ENCODE data around the gene UNC45B. TPM values are rescaled to one million over a fixed set of nuclear protein-coding genes. Genes with fewer than 3 reads are reported as not detected.
A peak's percentile ranks its signal among the peaks of the same experiment; 100 is the strongest.
"Not testable (repeated sequence)": the region's sequence is repeated elsewhere in the genome, so short reads cannot be mapped to it uniquely, and the experiment has no call there.

Gene UNC45B
- total RNA-seq, 4 donors from 2014 or later = 0.06 TPM; not detected in 3

DNA sequence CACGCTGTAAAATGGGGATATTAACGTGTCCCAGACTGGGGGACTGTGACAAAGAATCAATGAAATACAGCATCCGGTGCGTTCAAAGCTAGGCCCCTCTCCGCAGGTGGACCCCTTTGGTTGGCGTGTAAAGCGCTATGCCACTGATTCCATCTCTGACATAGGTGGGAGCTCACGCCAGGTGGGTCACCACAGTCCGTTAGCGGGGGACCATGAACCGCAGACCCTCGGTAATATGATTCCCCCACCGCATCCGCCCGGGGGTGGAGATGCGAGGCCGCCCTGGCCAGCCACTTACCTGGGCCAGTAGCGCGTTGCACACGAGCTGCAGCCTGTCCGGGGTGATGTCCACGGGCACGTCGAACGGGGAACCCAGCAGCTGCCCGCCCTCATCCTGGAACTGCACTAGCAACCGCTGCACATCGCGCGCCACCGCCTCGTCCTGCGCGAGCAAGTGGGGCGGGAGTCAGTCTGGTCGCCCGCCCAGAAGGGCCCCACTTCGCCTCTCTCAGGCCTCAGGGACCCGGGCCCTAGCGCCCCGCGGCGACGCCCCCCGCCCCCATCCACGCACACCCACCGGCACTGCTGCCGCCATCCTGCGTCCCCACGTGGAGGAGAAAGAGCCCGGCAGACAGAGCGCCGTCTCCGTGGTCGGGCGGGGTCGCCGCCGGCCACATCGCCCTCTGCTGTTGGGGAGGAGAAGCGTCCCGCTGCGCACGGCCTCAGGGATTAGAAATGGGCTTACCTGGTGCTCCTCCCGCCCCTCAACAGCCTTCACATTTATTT is 5.7 kb upstream of the UNC45B start, which contains the start of gene NLE1:
TSS of gene NLE1 (minus strand) at position 623 of the 786 bp plus-strand sequence. CDS start at position 595, 28 bp downstream.
- ATAC-seq (ENCODE audit: low FRiP score) (peak; percentile 93), DNase-seq (ENCODE audit: low spot score) (peak; percentile 36)
- TF ChIP-seq, protein P1, sequence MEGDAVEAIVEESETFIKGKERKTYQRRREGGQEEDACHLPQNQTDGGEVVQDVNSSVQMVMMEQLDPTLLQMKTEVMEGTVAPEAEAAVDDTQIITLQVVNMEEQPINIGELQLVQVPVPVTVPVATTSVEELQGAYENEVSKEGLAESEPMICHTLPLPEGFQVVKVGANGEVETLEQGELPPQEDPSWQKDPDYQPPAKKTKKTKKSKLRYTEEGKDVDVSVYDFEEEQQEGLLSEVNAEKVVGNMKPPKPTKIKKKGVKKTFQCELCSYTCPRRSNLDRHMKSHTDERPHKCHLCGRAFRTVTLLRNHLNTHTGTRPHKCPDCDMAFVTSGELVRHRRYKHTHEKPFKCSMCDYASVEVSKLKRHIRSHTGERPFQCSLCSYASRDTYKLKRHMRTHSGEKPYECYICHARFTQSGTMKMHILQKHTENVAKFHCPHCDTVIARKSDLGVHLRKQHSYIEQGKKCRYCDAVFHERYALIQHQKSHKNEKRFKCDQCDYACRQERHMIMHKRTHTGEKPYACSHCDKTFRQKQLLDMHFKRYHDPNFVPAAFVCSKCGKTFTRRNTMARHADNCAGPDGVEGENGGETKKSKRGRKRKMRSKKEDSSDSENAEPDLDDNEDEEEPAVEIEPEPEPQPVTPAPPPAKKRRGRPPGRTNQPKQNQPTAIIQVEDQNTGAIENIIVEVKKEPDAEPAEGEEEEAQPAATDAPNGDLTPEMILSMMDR (IDR thresholded peaks at IDR 0.05) = no peak

DNA sequence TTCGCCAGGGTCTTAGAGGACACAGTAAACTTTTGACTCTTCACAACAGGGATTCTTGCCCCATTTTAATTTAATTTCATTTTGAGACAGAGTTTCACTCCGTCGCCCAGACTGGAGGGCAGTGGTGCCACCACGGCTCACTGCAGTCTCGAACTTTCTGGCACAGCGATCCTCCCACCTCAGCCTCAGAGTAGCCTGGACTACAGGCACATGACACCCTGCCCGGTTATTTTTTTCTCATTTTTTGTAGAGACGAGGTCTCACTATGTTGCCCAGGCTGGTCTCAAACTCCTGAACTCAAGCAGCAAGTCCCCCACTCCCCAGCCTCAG is 5.2 kb upstream of the UNC45B start:
- TF ChIP-seq, protein P1 (IDR thresholded peaks at IDR 0.05) = no peak
- no peak for ATAC-seq (ENCODE audit: low FRiP score)
- no peak for DNase-seq (ENCODE audit: low spot score)

DNA sequence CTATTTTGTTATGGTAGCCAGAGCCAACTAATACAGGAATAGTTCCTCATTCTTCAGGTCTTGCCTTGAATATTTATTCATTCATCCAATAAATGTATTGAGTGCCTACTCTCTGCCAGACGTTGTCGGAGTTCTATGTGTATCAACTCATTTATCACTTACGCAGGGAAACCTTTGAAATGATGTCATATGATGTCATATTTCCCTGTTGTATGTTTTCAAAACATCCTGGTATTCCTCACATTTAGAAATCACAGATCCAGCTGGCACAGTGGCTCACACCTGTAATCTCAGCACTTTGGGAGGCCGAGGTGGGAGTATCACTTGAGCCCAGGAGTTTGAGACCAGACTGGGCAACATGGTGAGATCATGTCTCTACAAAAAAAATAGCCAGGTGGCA is 2.8 kb upstream of the UNC45B start:
- ATAC-seq (ENCODE audit: low FRiP score) (no peak), DNase-seq (ENCODE audit: low spot score) (no peak)
- TF ChIP-seq, protein P1 (IDR thresholded peaks at IDR 0.05) = no peak

DNA sequence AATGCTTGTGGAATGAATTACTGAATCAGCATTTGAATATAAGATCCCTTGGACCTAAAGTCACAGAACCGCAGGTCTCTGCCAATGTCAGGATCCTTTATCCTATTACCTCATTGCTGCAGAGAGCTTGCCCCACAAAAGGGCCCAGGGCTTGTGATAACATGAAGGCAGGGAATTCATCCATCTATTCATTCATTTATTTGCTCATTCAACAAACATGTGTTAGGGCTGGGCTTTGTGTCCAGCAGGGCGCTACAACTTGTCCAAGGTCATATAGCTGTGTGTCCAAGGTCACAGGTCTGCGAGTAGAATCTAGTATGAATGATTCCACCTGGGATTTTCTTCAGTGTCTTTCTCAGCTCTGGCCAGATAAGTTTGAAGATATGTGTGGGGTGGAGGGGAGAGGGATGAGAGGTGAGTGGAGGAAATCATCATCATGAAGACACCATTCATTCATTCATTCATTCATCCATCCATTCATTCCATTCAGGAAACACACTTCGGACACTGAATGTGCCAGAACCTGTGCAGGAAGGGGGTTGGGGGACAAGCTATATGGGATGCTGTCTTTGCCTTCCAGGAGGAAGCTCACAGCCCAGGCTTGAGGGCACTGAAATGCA is 1.3 kb upstream of the UNC45B start:
- TF ChIP-seq, protein P1 (IDR thresholded peaks at IDR 0.05) = no peak
- no peak for DNase-seq (ENCODE audit: low spot score)
- ATAC-seq (ENCODE audit: low FRiP score) = no peak

DNA sequence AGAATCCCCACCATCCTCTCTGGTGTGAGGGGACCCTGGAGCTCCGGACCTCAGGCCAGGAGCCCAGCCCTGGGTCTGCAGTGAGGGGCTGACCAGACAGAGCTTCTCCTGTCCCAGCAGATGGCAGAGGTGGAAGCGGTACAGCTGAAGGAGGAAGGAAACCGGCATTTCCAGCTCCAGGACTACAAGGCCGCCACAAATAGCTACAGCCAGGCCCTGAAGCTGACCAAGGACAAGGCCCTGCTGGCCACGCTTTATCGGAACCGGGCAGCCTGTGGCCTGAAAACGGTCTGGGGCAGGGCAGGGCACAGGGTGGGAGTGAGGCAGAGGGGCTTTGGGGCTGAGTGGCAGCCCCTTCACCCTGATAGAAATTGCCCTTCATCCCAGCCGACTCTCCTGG is 527 bp downstream of the UNC45B start:
- ATAC-seq (ENCODE audit: low FRiP score) (no peak), DNase-seq (ENCODE audit: low spot score) (no peak)
- TF ChIP-seq, protein P1 (IDR thresholded peaks at IDR 0.05) = no peak

DNA sequence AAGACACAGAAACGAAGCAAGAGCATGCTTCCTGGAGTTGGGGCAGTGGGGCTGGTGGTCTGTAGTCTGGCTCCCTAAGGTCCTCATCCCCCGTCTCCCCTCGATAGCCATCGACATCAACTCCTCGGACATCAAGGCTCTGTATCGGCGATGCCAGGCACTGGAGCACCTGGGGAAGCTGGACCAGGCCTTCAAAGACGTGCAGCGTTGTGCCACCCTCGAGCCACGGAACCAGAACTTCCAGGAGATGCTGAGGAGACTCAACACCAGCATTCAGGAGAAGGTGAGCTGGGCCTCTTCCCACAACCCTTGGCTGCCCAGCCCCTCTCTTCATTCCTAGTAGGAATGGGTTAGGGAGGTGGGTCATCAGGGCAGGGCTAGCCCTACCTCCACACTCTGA is 2.3 kb downstream of the UNC45B start:
- DNase-seq (ENCODE audit: low spot score) = no peak
- TF ChIP-seq, protein P1 (IDR thresholded peaks at IDR 0.05) = no peak
- ATAC-seq (ENCODE audit: low FRiP score) = no peak

DNA sequence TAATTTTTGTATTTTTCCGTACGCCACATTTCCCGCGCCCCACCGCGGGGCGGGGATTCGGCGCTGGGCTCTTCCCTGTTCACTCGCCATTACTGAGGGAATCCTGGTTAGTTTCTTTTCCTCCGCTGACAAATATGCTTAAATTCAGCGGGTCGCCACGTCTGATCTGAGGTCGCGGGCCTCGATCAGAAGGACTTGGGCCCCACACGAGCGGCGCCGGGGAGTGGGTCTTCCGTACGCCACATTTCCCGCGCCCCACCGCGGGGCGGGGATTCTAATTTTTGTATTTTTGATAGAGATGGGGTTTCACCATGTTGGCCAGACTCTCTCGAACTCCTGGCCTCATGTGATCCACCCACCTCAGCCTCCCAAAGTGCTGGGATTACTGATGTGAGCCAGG is 3.5 kb downstream of the UNC45B start:
- not testable (repeated sequence) for DNase-seq (ENCODE audit: low spot score); ATAC-seq (ENCODE audit: low FRiP score)
